IPS DF 6.9 (cell line): ENCODE data around the gene AGR2.
"Not testable (repeated sequence)": the region's sequence is repeated elsewhere in the genome, so short reads cannot be mapped to it uniquely, and the experiment has no call there.

Source experiments
- DNase-seq: peaks from one replicate; pipeline ENCODE4 v3.0.0-alpha.2; 2013; ENCODE audit warnings: low read depth, low spot score
- H3K27ac ChIP-seq: one replicate; pipeline ENCODE4 v1.5.1; 2013; ENCODE audit warnings: low read length, control low read depth
- H3K27me3 ChIP-seq: 2 replicates; pipeline ENCODE4 v1.6.1; 2013; ENCODE audit warnings: mild to moderate bottlenecking, low read length; ENCODE audit not compliant: control insufficient read depth, insufficient read depth
- H3K36me3 ChIP-seq: 2 replicates; pipeline ENCODE4 v1.6.1; 2013; ENCODE audit warnings: low read length; ENCODE audit not compliant: control insufficient read depth, insufficient read depth
- H3K4me1 ChIP-seq: 2 replicates; pipeline ENCODE4 v1.6.1; 2013; ENCODE audit warnings: low read length; ENCODE audit not compliant: control insufficient read depth, insufficient read depth
- H3K4me3 ChIP-seq: 2 replicates; pipeline ENCODE4 v1.5.1; 2013; ENCODE audit warnings: mild to moderate bottlenecking, low read length
- H3K9me3 ChIP-seq: 2 replicates; pipeline ENCODE4 v1.6.1; 2013; ENCODE audit warnings: low read length, inconsistent platforms; ENCODE audit not compliant: control insufficient read depth, insufficient read depth
- WGBS: extraction: QIAGEN DNeasy Blood & Tissue Kit; methylation state at CpG from one replicate; pipeline ENCODE4 v1.1.7; 2013; ENCODE audit warnings: mixed read lengths, missing lambda C conversion rate; ENCODE audit not compliant: insufficient read length, insufficient coverage; 5-methylcytosine and 5-hydroxymethylcytosine counted together

The AGR2 gene

GRCh38 chr7:16804674-16805439 is at the start of gene AGR2:
AGR2 (minus strand) TSS chr7:16804999; CDS start chr7:16801796, 3,203 bp downstream.
- Histone ChIP-seq H3K27me3 (no peaks in the 10 kb centered on the region), H3K36me3 (no peaks in the 10 kb centered on the region), H3K27ac (no peak within 1 kb of the TSS), H3K9me3 (no peaks in the 10 kb centered on the region), H3K4me1 (no peaks in the 10 kb centered on the region), H3K4me3 (no peak within 1 kb of the TSS)
- DNase-seq: no peak
- WGBS: 100% methylated on average over 1 of the region's 13 CpGs

GRCh38 chr7:16853189-16853588 is 48.4 kb upstream of the AGR2 start:
- not testable (repeated sequence) for H3K27me3 ChIP-seq, H3K27ac ChIP-seq, H3K9me3 ChIP-seq, DNase-seq, H3K4me3 ChIP-seq, H3K4me1 ChIP-seq, H3K36me3 ChIP-seq
- no CpG with 5 or more reads among the region's 11 CpGs for WGBS

- no CpG with 5 or more reads among the region's 2 CpGs for WGBS
- no peaks in the 10 kb centered on the region for H3K36me3 ChIP-seq
- no peaks in the 10 kb centered on the region for H3K9me3 ChIP-seq
- H3K4me3 ChIP-seq: no peak overlapping the region
- H3K27ac ChIP-seq: no peak overlapping the region
- no peaks in the 10 kb centered on the region for H3K27me3 ChIP-seq
- H3K4me1 ChIP-seq: no peaks in the 10 kb centered on the region
- no peak for DNase-seq
These were observed 47.0 kb upstream of the AGR2 start for GRCh38 chr7:16851829-16852228.

GRCh38 chr7:16850614-16851466 is 46.0 kb upstream of the AGR2 start:
- no peak for DNase-seq
- WGBS: no CpG with 5 or more reads among the region's 44 CpGs
- no peaks in the 10 kb centered on the region for H3K9me3 ChIP-seq
- no peaks in the 10 kb centered on the region for H3K27me3 ChIP-seq
- no peak overlapping the region for H3K27ac ChIP-seq
- H3K4me1 ChIP-seq: no peaks in the 10 kb centered on the region
- no peak overlapping the region for H3K4me3 ChIP-seq
- no peaks in the 10 kb centered on the region for H3K36me3 ChIP-seq

GRCh38 chr7:16849296-16850148 is 44.7 kb upstream of the AGR2 start:
- no peak overlapping the region for H3K27ac ChIP-seq
- no peak for DNase-seq
- no peaks in the 10 kb centered on the region for H3K36me3 ChIP-seq
- no peaks in the 10 kb centered on the region for H3K4me1 ChIP-seq
- no peak overlapping the region for H3K4me3 ChIP-seq
- WGBS: no CpG with 5 or more reads among the region's 12 CpGs
- no peaks in the 10 kb centered on the region for H3K27me3 ChIP-seq
- no peaks in the 10 kb centered on the region for H3K9me3 ChIP-seq

GRCh38 chr7:16847381-16847860 is 42.6 kb upstream of the AGR2 start:
- no peak overlapping the region for H3K27ac ChIP-seq
- no peak for DNase-seq
- WGBS: no CpG with 5 or more reads among the region's 6 CpGs

GRCh38 chr7:16846601-16847165 is 41.9 kb upstream of the AGR2 start:
- no peak overlapping the region for H3K4me3 ChIP-seq

More at GRCh38 chr7:16847381-16847860, 42.6 kb upstream of the AGR2 start:
- no peaks in the 10 kb centered on the region for H3K27me3 ChIP-seq
- H3K36me3 ChIP-seq: no peaks in the 10 kb centered on the region
- no peak overlapping the region for H3K4me3 ChIP-seq
- H3K4me1 ChIP-seq: no peaks in the 10 kb centered on the region
- H3K9me3 ChIP-seq: no peaks in the 10 kb centered on the region

GRCh38 chr7:16845746-16846145 is 40.9 kb upstream of the AGR2 start:
- H3K27me3 ChIP-seq: no peaks in the 10 kb centered on the region
- H3K9me3 ChIP-seq: no peaks in the 10 kb centered on the region
- H3K4me3 ChIP-seq: no peak overlapping the region
- H3K4me1 ChIP-seq: no peaks in the 10 kb centered on the region
- DNase-seq: no peak
- H3K36me3 ChIP-seq: no peaks in the 10 kb centered on the region
- H3K27ac ChIP-seq: no peak overlapping the region

More at GRCh38 chr7:16846601-16847165, 41.9 kb upstream of the AGR2 start:
- Histone ChIP-seq H3K27ac (no peak overlapping the region), H3K4me1 (no peaks in the 10 kb centered on the region), H3K36me3 (no peaks in the 10 kb centered on the region), H3K27me3 (no peaks in the 10 kb centered on the region), H3K9me3 (no peaks in the 10 kb centered on the region)
- no peak for DNase-seq
- no CpG with 5 or more reads among the region's 2 CpGs for WGBS

GRCh38 chr7:16841681-16842080 is 36.9 kb upstream of the AGR2 start:
- H3K27ac ChIP-seq: no peak overlapping the region
- H3K36me3 ChIP-seq: no peaks in the 10 kb centered on the region
- H3K4me3 ChIP-seq: no peak overlapping the region
- WGBS: no CpG with 5 or more reads among the region's 4 CpGs
- DNase-seq: no peak
- H3K4me1 ChIP-seq: no peaks in the 10 kb centered on the region
- no peaks in the 10 kb centered on the region for H3K27me3 ChIP-seq
- no peaks in the 10 kb centered on the region for H3K9me3 ChIP-seq

GRCh38 chr7:16840094-16840493 is 35.3 kb upstream of the AGR2 start:
- H3K4me1 ChIP-seq: no peaks in the 10 kb centered on the region
- H3K27ac ChIP-seq: no peak overlapping the region
- no peaks in the 10 kb centered on the region for H3K27me3 ChIP-seq
- WGBS: no CpG with 5 or more reads among the region's 6 CpGs
- no peak overlapping the region for H3K4me3 ChIP-seq
- H3K9me3 ChIP-seq: no peaks in the 10 kb centered on the region
- H3K36me3 ChIP-seq: no peaks in the 10 kb centered on the region
- DNase-seq: no peak
